HG02884 (cell line): ENCODE results near the gene MTA3.

Experiments used
- ATAC-seq: cut with Tn5 transposase; IDR thresholded peaks from one replicate; pipeline ENCODE4 v1.9.1; 2021; ENCODE audit warnings: mild to moderate bottlenecking, moderate library complexity; ENCODE audit not compliant: unreplicated experiment

The MTA3 gene

DNA sequence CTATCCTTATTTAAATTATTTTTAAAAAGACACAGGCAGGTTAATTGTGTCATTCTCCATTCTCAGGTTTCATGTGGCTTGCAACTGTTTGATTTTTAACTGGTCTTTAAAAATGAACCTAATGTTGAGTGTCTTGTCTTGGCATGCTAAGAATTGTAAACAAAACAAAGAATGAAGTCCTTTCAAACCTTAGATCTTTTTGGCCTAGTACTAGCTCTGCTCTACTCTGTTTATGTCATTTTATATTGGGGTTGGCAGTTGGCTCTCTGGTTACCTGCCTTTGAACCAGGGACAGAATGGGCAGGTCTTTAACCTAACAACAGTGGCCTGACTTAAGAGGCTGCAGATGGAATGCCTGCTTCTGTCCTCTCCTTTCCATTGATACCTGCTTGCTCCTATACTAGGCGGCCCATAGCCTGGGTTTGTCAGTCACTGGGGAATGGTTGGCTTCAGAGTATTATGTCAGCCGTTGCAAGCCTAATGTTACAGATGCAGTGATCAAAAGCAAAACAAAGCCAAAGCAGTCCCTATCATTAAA lies 85.5 kb downstream of the MTA3 start:
- no peak for ATAC-seq

DNA sequence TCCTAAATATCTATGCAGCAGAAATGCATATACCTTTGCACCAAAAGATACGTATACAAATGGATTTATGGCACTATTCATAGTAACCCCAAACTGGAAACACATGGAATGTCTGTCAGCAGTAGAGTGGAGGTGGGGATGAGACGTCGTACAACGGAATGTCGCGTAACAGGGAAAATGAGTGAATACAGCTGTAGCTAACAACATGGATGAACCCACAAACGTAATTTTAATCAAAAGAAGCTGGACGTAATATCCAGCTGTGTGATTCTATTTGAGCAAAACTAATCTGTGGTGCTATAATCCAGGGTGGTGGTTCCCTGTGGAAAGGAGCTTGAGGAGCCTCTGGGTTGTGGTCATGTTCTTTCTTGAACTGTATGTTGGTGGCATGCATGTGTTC lies 89.9 kb downstream of the MTA3 start:
- ATAC-seq: no peak

DNA sequence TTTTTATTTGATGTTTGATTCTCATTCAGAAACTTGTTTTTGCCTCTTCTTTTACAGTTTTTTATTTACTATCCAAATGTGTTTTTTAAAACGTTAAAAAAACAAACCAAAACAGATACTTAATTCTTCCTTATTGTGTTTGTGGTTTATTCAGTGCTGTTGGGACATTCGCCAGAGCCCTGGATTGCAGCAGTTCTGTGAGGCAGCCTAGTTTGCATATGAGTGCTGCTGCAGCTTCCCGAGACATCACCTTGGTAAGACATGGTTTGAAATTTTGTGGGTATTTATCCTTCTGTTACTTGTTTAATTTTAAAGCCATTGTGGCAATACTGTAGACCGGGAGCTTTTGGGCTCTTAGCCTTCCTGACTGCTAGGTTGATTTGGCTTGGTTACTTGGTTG lies 91.2 kb downstream of the MTA3 start:
- no peak for ATAC-seq

DNA sequence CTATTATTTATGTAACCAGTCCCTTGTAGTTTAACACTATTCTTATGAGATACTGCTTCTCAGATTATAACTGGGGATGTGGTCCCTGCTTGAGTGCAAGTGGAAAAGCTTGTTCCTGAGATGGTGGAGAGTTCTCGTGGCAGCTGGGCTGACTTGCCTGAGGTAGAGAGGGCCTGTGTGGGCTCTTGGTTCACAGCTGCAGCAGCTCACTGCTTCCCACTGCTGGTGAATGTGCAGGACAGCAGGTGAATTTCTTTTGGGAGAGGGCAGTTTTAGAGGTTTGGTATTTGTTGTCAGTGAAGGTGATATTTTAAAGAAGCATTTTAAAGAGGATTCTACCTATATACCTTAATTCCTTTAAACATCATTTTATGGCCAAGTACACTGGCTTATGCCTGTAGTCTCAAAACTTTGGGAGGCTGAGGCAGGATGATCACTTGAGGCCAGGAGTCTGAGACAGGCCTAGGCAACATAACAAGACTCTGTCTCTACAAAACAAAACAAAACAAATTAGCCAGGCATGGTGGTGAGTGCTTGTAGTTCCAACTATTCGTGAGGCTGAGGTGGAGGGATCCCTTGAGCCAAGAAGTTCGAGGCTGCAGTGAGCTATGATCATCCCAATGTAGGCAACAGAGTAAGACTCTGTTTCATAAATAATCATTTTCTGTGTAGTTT lies 94.8 kb downstream of the MTA3 start:
- ATAC-seq: peak; percentile 85

DNA sequence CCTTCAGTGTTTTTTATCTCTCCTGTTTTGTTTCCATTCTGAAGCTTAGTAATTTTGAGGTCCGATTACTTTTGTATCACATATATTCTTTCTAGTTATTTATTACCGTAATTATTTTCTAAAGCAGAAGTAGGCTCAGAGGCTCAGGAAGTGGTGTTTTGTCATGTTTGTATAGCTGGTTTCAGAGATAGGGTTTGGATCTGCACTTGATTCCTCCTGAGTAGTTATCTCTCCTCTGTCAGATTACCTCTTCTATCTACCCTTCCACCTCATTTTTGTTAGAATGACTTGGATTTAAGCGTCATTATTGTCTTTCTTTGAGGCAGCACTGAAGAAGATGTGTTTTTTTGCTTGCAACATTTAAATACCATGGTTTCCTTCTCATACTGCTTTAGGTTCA lies 95.4 kb downstream of the MTA3 start:
- peak; percentile 46 for ATAC-seq

DNA sequence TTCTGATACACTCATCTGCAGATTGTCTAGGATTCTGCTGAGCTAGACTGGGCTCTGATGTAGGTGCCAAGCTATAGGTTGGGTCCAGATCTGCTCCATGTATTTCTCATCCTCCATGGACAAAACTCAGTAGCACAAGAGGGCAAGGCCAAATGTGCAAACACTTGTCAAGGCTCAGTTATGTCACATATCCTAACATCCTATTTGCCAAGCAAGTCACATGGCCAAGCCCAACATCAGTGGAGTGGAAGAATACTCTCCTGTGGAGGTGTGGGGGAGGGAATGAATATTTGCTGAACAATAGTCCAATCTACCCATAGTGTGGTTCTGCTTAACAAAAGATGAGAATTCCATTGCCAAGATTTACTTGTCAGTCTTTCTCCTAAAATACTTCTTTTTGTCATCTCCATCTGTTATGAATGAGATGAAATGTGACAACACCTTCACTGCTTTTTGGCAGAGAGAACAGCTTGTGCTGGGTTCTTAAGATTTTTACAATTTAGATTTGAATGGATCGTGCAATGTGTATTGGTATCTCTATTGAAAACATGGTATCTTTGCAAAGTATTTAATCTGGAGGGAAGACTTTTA lies 105.7 kb downstream of the MTA3 start:
- ATAC-seq: no peak

DNA sequence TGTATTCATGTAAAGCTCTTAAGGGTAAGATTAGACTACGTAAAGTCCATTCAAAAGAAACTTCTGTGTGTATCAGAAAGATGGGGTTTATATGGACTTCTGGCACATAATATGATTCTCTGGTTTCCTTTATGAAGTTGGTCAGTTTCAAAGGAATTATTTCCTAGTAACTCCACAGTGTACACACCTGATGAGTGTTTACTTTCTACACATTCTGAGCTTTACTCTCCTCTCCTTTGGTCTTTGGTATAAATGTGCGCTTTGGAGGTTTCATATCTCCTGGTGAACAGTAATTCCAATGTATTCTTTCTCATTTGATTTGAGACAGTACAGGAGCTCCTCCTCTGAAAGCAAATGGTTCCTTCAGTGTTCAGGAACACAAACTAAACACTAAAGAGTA lies 107.4 kb downstream of the MTA3 start:
- no peak for ATAC-seq

DNA sequence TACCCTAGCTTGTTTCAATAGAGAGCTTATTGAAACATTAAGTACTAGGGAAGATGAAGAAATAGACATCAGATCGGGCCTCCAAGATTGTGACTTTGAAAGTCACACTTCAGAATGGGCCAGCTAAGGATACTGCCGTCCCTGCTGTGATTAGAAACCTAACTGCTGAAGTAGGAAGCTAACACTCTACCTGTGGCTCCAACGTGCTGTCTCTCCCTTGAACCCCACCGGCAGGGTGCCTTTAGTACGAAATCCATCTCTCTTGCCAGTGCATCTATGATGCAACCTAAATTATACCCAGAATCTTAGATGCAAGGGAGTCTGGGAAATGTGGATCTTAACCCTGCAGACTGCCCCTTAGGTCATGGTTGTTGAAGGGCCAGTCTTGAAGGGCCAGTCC lies 116.9 kb downstream of the MTA3 start:
- ATAC-seq: no peak

DNA sequence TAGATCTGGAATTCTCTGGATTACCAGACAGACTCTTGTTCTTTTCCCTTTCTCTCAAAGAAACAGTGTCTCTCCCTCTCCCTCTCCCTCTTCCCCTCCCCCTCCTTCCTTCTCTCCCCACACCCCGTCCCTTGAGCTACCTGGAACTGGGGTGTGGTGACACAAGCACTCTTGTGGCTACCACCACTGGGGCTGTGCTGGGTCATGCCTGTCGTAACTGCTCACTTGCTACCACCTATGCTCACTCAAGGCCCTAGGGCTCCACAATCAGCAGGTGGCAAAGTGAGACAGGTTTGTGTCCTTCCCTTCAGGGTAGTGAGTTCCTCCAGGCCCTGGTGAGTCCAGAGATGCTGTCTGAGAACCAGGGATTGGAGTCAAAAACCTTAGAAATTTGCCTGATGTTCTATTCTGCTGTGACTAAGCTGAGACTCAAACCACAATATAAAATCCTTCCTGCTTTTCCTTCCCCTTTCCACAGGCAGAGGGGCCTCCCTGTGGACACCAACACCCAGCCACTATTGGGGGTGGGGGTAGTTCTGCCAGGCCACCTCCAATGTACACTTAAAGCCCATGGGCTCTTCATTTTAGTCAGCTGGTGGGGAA lies 124.7 kb downstream of the MTA3 start:
- no peak for ATAC-seq

DNA sequence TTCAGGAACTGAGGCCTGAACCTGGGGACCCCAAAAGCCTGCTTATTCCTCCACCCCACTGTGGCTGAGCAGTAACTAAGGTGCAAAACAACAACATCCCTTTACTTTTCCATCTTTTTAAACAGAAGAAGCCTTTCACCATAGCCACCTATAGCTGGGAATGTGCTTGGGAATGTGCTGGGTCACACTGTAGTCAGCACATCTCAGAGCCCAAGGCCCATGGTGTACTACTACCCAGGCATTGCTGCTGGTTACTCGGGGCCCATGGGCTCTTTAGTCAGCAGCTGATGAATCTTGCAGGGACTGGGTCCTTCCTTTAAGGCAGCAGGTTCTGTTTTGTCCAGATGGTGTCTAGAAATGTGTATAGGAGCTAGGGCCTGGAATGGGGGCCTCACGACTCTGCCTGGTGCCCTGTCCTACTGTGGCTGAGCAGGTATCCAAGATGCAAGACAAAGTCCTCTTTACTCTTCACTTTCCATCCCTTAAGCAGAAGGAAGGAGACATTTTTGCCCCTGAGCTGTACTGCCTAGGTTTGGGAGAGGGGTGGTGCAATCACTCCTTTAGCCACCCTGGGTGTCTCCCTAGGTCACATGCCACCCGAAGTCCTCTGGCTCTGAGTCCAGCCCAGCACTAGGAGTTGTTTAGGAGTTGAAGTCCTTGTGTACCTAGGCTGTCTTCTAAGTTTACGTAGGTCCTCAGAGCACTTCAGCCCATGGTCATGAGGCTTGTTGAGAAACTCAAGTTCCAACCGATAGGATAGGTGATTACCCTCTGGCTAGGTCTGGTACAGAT lies 125.5 kb downstream of the MTA3 start:
- ATAC-seq: no peak

DNA sequence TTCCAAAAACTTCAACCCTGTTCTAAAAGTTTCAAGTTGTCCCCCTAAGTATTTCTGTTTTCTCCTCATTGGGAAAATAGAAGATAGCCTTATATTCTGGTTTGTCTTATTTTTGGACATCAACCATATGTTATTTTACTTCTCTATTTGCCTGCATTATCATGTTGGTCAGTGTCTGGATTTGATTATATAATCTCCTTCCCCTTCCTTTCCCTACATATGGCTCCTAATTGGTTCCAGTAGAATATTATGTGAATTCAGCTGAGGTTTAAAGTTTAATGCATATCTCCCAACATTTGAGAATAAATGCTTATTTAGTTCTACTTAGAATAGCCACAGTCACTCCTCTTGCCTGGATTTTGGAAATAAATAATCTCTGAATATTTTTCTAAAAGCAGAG lies 128.6 kb downstream of the MTA3 start:
- no peak for ATAC-seq

DNA sequence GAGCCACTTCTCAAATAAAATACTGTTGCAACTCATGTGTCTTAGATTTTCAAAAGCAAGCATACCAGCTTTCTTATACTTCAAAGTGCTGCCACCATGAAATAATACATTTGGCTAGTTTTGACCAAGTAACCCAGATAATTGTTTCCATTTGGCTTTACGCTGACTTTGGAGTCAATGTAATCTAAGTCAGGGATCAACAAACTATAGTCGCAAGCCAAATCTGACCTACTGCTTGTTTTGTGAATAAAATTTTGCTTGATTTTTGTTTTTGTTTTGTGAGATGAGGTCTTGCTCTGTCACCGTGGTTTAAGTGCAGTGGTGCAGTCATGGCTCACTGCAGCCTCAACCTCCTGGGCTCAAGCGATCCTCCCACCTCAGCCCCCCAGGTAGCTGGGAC lies 130.5 kb downstream of the MTA3 start:
- no peak for ATAC-seq

DNA sequence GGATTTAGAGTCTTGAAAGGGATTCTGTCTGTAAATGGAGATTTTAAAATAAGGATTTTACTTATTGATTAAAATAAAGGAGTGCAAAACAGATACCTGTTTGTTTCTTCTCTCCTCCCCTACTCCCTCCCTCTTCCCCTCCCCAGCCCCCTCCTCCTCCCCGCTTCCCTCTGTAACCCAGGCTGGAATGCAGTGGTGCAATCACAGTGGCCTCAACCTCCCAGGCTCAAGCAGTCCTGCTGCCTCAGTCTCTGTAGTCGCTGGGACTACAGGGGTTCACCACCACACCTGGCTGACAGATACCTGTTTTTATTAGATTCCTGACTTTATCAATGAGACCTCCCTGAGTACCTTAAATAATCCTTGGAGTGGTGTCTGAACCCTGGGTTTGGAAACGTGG lies 138.4 kb downstream of the MTA3 start:
- ATAC-seq: no peak

DNA sequence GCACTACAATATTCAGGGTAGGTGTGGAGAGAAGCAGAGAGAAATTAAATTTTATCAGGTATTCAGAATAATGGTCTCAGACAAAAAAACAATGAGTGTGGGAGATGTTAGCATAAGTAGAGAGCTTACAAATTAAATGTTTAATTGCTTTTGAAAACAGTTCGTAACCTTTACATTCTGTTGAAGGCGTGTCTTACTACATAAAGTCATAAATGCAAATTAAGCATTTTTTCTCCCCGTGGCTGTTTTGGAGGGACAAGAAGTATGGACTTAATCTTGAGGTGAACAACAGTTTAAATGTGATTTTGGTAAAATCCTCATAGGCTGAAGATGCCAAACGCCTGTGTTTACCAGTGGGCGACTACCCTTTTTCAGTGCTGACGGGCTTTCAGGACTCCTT lies 139.7 kb downstream of the MTA3 start:
- no peak for ATAC-seq

DNA sequence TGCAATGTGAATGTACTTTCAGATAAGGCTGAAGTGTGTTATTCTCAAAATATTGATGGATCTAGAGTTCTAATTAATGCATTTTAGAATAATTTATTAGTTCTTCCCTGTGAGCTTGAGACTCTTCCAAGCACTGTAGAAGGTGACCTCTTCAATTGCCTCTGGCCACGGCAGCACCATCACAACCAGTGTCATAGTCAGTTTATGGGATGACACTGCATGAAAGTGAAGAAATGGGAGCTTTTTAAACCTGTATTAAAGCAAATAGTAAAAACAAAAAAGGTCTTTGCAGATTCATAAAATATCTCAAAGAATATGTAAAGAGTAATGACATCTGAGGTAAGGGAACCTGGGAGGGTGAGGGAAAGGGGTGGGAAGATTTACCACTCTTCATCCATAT lies 143.5 kb downstream of the MTA3 start:
- ATAC-seq: no peak

DNA sequence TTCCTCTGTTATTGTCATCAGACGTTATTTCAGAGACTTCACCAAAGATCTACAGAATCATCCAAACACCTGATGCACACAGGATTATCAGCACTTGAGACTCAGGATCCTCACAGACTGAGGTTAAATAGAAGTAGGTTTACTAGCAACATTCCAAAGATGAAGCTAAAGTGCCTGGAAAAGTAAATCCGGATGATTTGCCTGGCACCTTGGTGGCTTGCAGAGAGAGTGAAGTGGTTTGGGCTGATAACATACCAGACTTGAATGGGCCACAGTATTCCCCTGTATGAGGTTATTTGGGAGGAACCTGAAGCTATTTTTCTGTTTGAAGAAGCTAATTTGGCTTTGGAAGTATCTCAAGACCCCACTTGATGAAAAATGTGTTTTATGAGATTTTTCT lies 144.5 kb downstream of the MTA3 start:
- ATAC-seq: no peak

DNA sequence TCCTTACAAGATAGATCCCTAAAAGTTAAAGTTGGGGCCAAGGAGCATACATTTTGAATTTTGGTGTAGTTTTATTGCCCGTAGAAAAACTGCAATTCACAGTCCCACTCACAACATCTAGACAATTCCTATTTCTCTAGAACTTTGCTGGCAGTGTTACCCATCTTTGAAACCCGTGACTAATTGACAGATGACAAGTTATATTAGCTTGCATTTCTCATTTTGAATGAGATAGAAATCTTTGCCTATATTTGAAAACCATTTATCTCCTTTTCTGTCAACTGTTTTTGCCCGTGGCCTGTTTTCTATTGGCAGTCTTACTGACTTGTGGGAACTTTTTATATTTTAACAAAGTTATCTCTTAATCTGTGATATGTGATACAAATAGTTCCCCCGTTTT lies 145.5 kb downstream of the MTA3 start:
- ATAC-seq: no peak

DNA sequence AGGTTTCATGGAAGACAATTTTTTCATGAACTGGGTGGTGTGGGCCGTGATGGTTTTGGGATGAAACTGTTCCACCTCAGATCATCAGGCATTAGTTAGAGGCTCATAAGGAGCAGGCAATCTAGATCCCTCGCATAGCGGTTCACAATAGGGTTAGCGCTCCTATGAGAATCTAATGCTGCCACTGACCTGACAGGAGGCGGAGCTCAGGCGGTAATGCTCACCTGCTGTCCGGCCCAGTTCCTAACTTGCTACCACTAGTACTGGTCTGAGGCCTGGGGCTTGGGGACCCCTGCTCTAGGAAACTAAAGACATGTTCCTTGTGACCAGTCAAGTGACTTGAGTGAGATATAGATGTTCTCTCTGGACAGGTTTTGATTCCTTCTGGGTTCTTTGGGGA lies 146.3 kb downstream of the MTA3 start:
- no peak for ATAC-seq

DNA sequence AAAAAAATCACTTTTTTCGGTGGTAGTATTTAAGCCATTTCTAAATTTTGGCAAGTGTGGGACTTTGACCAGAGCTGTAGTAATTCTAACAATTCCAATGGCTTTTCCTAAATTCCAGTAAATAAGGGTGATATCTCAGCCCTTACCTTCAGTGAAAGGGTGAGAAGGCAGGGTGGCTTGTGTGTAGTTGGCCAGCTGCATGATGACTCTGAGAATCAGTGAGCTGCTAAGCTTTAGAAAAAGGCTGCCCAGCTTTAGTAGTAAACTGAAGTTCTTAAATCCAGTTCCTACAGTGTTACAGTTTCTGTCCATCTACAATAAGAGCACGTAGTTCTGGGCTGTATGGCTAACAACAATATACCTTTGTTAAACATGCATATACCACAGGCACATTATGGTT lies 153.5 kb downstream of the MTA3 start:
- no peak for ATAC-seq

DNA sequence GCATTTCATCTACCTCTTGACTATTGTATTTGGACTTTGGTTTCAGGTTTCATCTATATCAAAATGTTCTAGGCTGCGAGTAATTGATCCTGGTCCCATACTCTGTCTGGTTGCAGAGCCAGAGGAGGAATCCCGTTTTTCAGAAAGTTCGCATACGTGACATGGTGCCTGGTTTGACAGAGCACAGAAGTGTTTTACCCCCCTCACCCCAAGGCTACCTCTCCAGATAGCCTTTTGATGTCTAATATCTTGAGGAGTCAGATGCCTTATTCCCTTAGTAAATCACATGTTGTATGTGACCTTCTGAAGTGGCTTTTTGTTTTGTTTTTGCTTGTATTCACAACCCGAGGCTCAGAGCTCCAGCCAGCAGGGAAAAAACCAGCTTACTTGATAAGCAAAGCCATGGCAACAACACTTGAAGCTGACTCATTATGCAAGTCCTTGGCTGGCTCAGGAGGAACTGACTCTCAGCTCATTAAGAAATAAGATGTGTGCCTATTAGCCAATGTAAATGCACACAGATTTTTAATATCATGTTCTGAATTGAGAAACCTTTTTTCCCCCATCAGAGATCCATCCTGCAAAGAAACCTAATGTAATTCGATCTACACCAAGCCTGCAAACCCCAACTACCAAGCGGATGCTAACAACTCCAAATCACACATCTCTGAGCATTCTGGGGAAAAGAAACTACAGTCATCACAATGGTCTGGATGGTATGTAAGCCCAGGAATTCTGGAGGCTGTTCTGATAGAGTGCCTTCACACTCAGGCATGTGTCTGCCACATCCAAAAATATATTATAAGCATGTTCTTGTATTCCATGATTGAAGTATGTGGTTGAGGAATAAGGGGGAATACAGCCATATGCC lies 154.1 kb downstream of the MTA3 start:
- ATAC-seq: peak; percentile 96

DNA sequence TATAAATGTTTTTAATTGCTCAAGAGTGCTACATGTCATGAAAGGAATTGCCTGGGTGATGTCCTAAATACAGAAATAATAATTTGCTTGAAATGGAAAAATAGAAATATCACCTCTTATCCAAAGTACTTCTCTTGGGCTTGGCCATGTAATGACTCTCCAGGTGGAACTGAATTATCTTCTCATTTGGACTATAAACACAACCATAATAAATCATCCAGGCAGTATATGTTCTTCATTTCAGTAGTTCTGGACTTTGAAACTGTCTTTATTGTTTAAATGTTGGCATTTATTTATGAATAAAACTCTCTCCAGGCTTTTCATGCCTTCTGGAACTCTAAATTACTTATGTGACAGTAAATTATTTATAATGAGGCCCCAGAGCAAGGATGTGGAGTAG lies 155.0 kb downstream of the MTA3 start:
- ATAC-seq: no peak
